Activated naive CD4-positive, alpha-beta T cell treated with anti-CD3 and anti-CD28 coated beads for 36 hours (primary cell): ENCODE results near the gene CLGN. TPM values are rescaled to one million over a fixed set of nuclear protein-coding genes. Genes with fewer than 3 reads are reported as not detected.

ENCODE experiments used
- CTCF ChIA-PET: fragments of 350-600 bp; sonication (Branson Sonifier 250); formaldehyde crosslinking; loops from one replicate; lab custom pipeline; 2021; ENCODE audit warnings: antibody characterized with exemption; lab: Charles Lee
- DNase-seq: peaks from one replicate; pipeline ENCODE4 v3.0.0-alpha.2; 2020
- H3K27ac Mint-ChIP-seq: one replicate; pipeline ENCODE4 v1.8.0; 2021; ENCODE audit warnings: mild to moderate bottlenecking, mixed read lengths
- H3K27me3 Mint-ChIP-seq: one replicate; pipeline ENCODE4 v1.8.0; 2021; ENCODE audit warnings: low read depth, mixed read lengths
- H3K36me3 Mint-ChIP-seq: one replicate; pipeline ENCODE4 v1.8.0; 2021; ENCODE audit warnings: low read depth, mixed read lengths
- H3K4me1 Mint-ChIP-seq: one replicate; pipeline ENCODE4 v1.8.0; 2021; ENCODE audit warnings: low read depth, mixed read lengths
- H3K4me3 Mint-ChIP-seq: one replicate; pipeline ENCODE4 v1.8.0; 2021; ENCODE audit warnings: mild to moderate bottlenecking, moderate library complexity, mixed read lengths
- H3K9me3 Mint-ChIP-seq: one replicate; pipeline ENCODE4 v1.8.0; 2021; ENCODE audit warnings: mixed read lengths
- intact Hi-C: fragments of 100-400 bp; cut with micrococcal nuclease; formaldehyde crosslinking; loops from one replicate; pipeline ENCODE4 v1.15.1; 2023
- total RNA-seq, 2 experiments: library from RNA; stranded (reverse); gene quantifications; one replicate each; pipeline ENCODE4 v1.2.3, GENCODE V29; 2021

The CLGN gene
- total RNA-seq, 2 experiments from 2014 or later = 0.10 TPM; not detected in 1

- intact Hi-C loops = loop anchor here (1.0 to 10.0 kb wide), 11 partner anchors 54 to 1361 kb away; partner anchors contain the start of genes CLGN, ELF2, ELMOD2 and RAB33B
- Mint-ChIP-seq H3K4me3 (no peak within 1 kb of the TSS), H3K4me1 (peaks cover 33% of the 10 kb centered on the region), H3K27me3 (no peaks in the 10 kb centered on the region), H3K9me3 (no peaks in the 10 kb centered on the region), H3K27ac (peak within 1 kb of the TSS; percentile 69), H3K36me3 (no peaks in the 10 kb centered on the region)
- CTCF ChIA-PET = interaction anchor here (0.6 to 3.3 kb wide), 7 partner anchors 9 to 722 kb away, joined by 3 to 41 read pairs (median 4); partner anchors contain the start of gene ELMOD2
- DNase-seq = peak; percentile 99
These were observed 53.9 kb downstream of the CLGN start, which contains the start of gene SCOC for GRCh38 chr4:140373328-140374129. TSS of gene SCOC (plus strand) at chr4:140373646. CDS start at chr4:140379171, 5,525 bp downstream.

DNA sequence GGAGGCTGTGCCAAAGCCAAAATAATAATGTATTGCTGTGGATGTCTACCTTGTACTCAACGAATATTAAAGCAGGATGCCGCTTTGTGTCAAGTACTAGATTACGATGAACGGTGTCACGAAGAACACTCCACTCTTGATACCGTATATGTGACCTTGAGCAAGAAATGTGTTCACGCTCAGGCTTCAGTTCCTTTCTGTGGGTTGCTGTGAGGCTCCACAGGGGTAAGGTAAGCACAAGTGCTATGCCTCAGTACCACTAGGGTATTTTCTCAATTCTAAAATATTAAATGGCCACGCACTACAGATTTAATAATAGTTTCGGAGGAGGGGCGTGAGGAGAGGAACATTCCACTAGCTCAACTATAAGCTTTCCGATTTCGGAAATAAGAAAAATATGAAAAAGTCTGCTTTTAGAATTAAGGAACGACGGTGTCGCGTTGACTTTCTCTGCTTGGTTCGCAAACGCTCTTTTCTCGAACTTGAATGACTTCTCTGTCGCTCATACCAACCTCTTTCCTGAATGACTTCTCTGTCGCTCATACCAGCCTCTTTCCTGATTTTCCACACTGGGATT, 54.6 kb downstream of the CLGN start:
- Mint-ChIP-seq H3K4me3 (no peak overlapping the region), H3K27me3 (no peaks in the 10 kb centered on the region), H3K4me1 (peaks cover 33% of the 10 kb centered on the region), H3K36me3 (no peaks in the 10 kb centered on the region), H3K27ac (no peak overlapping the region), H3K9me3 (no peaks in the 10 kb centered on the region)
- intact Hi-C loops = loop anchor here (1.0 to 10.0 kb wide), 11 partner anchors 54 to 1361 kb away; partner anchors contain the start of genes CLGN, ELF2, ELMOD2 and RAB33B
- CTCF ChIA-PET = interaction anchor here (0.6 to 3.3 kb wide), 6 partner anchors 8 to 721 kb away, joined by 3 to 41 read pairs (median 4); no protein-coding TSS in a partner anchor
- peak; percentile 49 for DNase-seq

DNA sequence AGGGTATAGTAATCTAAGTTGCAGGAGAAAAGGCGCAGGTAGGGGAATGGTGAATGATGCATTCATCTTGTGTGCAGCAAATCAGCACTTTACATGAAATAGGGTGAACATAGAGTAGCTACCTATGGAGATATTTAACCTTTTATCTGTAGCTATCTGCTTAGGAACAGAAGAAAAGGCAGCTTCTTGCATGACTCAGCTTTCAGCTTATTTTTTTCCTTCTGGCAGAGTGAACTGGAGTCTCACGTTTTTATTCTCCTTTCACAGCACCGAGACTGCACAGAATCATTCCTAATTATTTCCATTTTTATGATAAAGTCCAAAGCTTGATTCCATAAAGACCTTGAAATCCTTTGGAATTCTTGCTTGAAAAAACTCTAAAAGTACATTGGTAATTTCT, 58.8 kb downstream of the CLGN start:
- no peak overlapping the region for H3K27ac Mint-ChIP-seq
- CTCF ChIA-PET = interaction anchor here (1.1 to 2.8 kb wide), 2 partner anchors 9 to 241 kb away, joined by 3 to 25 read pairs; no protein-coding TSS in a partner anchor
- H3K4me1 Mint-ChIP-seq = peaks cover 7% of the 10 kb centered on the region
- H3K4me3 Mint-ChIP-seq = no peak overlapping the region
- H3K27me3 Mint-ChIP-seq = no peaks in the 10 kb centered on the region
- H3K36me3 Mint-ChIP-seq = no peaks in the 10 kb centered on the region
- no peaks in the 10 kb centered on the region for H3K9me3 Mint-ChIP-seq
- no peak for DNase-seq
- intact Hi-C loops = no loop called here

GRCh38 chr4:140367738-140368137, 59.7 kb downstream of the CLGN start:
- no peak for DNase-seq
- H3K36me3 Mint-ChIP-seq = no peaks in the 10 kb centered on the region
- no peaks in the 10 kb centered on the region for H3K27me3 Mint-ChIP-seq
- CTCF ChIA-PET = interaction anchor here (2.8 kb wide), 1 partner anchor 8 kb away, joined by 25 read pairs; no protein-coding TSS in a partner anchor
- H3K9me3 Mint-ChIP-seq = no peaks in the 10 kb centered on the region
- peaks cover 7% of the 10 kb centered on the region for H3K4me1 Mint-ChIP-seq
- H3K4me3 Mint-ChIP-seq = no peak overlapping the region
- intact Hi-C loops = no loop called here
- no peak overlapping the region for H3K27ac Mint-ChIP-seq

GRCh38 chr4:140363558-140363957, 63.9 kb downstream of the CLGN start:
- H3K9me3 Mint-ChIP-seq = no peaks in the 10 kb centered on the region
- no peak overlapping the region for H3K27ac Mint-ChIP-seq
- no peak overlapping the region for H3K4me3 Mint-ChIP-seq
- no peaks in the 10 kb centered on the region for H3K4me1 Mint-ChIP-seq
- no peak for DNase-seq
- CTCF ChIA-PET = interaction anchor here (0.6 to 2.0 kb wide), 6 partner anchors 10 to 342 kb away, joined by 3 to 5 read pairs (median 3); partner anchors contain the start of gene SCOC
- no peaks in the 10 kb centered on the region for H3K36me3 Mint-ChIP-seq
- intact Hi-C loops = no loop called here
- no peaks in the 10 kb centered on the region for H3K27me3 Mint-ChIP-seq

GRCh38 chr4:140363051-140363450, 64.4 kb downstream of the CLGN start:
- CTCF ChIA-PET = interaction anchor here (0.6 to 1.6 kb wide), 5 partner anchors 12 to 342 kb away, joined by 3 to 5 read pairs (median 3); no protein-coding TSS in a partner anchor
- DNase-seq = no peak
- intact Hi-C loops = no loop called here
- no peak overlapping the region for H3K27ac Mint-ChIP-seq
- H3K27me3 Mint-ChIP-seq = no peaks in the 10 kb centered on the region
- no peaks in the 10 kb centered on the region for H3K36me3 Mint-ChIP-seq
- no peaks in the 10 kb centered on the region for H3K9me3 Mint-ChIP-seq
- no peak overlapping the region for H3K4me3 Mint-ChIP-seq
- H3K4me1 Mint-ChIP-seq = no peaks in the 10 kb centered on the region

GRCh38 chr4:140361099-140361498, 66.3 kb downstream of the CLGN start:
- Mint-ChIP-seq H3K4me1 (no peaks in the 10 kb centered on the region), H3K27me3 (no peaks in the 10 kb centered on the region), H3K36me3 (no peaks in the 10 kb centered on the region), H3K27ac (no peak overlapping the region), H3K9me3 (no peaks in the 10 kb centered on the region), H3K4me3 (no peak overlapping the region)
- CTCF ChIA-PET = interaction anchor here (0.5 to 4.1 kb wide), 14 partner anchors 8 to 1291 kb away, joined by 3 to 51 read pairs (median 4); partner anchors contain the start of genes CLGN and SCOC
- no peak for DNase-seq
- intact Hi-C loops = no loop called here

- no peaks in the 10 kb centered on the region for H3K9me3 Mint-ChIP-seq
- H3K27me3 Mint-ChIP-seq = no peaks in the 10 kb centered on the region
- DNase-seq = peak; percentile 89
- intact Hi-C loops = loop anchor here (1.0 kb wide), 6 partner anchors 251 to 624 kb away; no protein-coding TSS in a partner anchor
- H3K4me1 Mint-ChIP-seq = no peaks in the 10 kb centered on the region
- no peaks in the 10 kb centered on the region for H3K36me3 Mint-ChIP-seq
- CTCF ChIA-PET = interaction anchor here (0.5 to 4.1 kb wide), 51 partner anchors 9 to 1084 kb away, joined by 3 to 51 read pairs (median 4); partner anchors contain the start of genes CLGN, ELMOD2 and SCOC
- H3K27ac Mint-ChIP-seq = no peak overlapping the region
- H3K4me3 Mint-ChIP-seq = no peak overlapping the region
These were observed 67.7 kb downstream of the CLGN start for GRCh38 chr4:140359562-140360427.

DNA sequence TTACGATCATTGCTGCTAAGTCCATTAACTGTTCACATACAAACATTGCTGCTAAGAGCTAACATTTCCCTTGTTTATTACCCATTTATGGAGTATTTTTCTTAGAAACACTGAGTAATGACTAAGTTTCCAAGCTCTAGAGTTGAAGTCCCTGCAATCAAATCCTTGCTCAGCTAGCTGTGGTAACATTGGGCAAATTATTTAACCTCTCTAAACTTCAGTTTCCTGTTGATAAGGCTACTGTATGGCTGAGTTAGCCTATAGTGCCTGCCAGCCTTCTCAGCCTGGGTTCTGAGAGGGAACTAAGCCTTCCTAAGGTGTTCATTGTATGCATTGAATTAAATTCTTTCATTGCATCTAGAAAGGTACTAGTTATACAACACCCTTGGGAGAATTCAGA, 69.2 kb downstream of the CLGN start:
- Mint-ChIP-seq H3K9me3 (no peaks in the 10 kb centered on the region), H3K27ac (no peak overlapping the region), H3K4me1 (peaks cover 10% of the 10 kb centered on the region), H3K36me3 (no peaks in the 10 kb centered on the region), H3K4me3 (no peak overlapping the region), H3K27me3 (no peaks in the 10 kb centered on the region)
- no peak for DNase-seq
- intact Hi-C loops = no loop called here
- CTCF ChIA-PET = interaction anchor here (0.5 to 4.1 kb wide), 4 partner anchors 11 to 251 kb away, joined by 3 to 51 read pairs (median 33); partner anchors contain the start of gene SCOC

DNA sequence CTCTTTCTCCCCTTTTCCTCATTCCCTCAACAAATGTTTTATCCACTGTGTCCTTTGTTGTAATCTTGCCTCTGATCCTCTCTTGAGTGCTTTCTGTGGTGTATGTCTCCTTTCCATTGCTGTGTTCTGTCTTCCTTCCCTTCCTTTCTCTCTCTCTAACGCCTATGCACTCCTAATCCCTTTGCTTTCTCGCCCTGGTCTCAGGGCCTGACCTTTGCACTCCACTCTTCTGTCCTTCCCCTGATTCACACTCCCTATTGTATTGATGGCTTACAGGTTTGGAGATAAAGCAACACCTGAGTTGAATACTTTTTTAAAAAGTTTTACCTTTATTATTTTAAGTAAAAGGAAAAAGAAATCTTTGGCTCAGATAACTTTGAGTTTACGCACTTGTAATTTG, 69.6 kb downstream of the CLGN start:
- no peaks in the 10 kb centered on the region for H3K27me3 Mint-ChIP-seq
- H3K9me3 Mint-ChIP-seq = no peaks in the 10 kb centered on the region
- H3K36me3 Mint-ChIP-seq = no peaks in the 10 kb centered on the region
- H3K4me1 Mint-ChIP-seq = peaks cover 10% of the 10 kb centered on the region
- DNase-seq = no peak
- CTCF ChIA-PET = interaction anchor here (3.6 to 4.1 kb wide), 2 partner anchors 11 to 16 kb away, joined by 25 to 41 read pairs; partner anchors contain the start of gene SCOC
- intact Hi-C loops = no loop called here
- no peak overlapping the region for H3K27ac Mint-ChIP-seq
- no peak overlapping the region for H3K4me3 Mint-ChIP-seq

GRCh38 chr4:140355288-140355687, 72.2 kb downstream of the CLGN start:
- Mint-ChIP-seq H3K27me3 (no peaks in the 10 kb centered on the region), H3K4me3 (no peak overlapping the region), H3K36me3 (no peaks in the 10 kb centered on the region), H3K9me3 (no peaks in the 10 kb centered on the region), H3K27ac (no peak overlapping the region), H3K4me1 (peaks cover 10% of the 10 kb centered on the region)
- CTCF ChIA-PET = no interaction called here
- intact Hi-C loops = no loop called here
- no peak for DNase-seq
